DMS53 (cell line): Measurements from ENCODE around the gene ARID4B.
"Not testable (repeated sequence)": the region's sequence is repeated elsewhere in the genome, so short reads cannot be mapped to it uniquely, and the experiment has no call there.

Experiments
- DNase-seq: peaks from one replicate; lab custom pipeline; 2025; lab: John Stamatoyannopoulos, UW

The ARID4B gene

GRCh38 chr1:235160383-235160956, 167.5 kb downstream of the ARID4B start:
- DNase-seq, result no peak

DNA sequence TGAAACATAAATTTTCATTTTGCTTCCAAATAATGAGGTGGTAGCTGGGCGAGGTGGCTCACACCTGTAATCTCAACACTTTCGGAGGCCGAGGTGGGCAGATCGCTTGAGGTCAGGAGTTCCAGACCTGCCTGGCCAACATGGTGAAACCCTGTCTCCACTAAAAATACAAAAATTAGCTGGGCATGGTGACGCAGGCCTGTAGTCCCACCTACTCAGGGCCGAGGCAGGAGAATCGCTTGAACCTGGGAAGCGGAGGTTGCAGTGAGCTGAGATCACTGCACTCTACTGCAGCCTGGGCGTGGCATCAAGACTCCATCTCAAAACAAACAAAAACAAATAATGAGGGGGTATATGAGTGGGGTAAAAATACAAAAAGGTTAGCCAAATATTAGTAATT, 168.0 kb downstream of the ARID4B start:
- not testable (repeated sequence) for DNase-seq

DNA sequence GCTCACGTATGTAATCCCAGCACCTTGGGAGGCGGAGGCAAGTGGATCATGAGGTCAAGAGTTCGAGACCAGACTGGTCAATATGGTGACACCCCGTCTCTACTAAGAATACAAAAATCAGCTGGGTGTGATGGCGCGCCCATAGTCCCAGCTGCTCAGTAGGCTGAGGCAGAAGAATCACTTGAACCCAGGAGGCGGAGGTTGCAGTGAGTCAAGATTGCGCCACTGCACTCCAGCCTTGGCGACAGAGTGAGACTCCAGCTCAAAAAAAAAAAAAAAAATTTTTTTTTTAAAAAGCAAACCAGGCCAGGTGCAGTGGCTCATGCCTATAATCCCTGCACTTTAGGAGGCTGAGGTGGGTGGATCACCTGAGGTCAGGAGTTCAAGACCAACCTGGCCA, 168.7 kb downstream of the ARID4B start:
- DNase-seq, result not testable (repeated sequence)

- DNase-seq, result no peak
Observed at GRCh38 chr1:235158680-235159079, 169.3 kb downstream of the ARID4B start.

GRCh38 chr1:235157150-235157549, 170.8 kb downstream of the ARID4B start:
- no peak for DNase-seq

DNA sequence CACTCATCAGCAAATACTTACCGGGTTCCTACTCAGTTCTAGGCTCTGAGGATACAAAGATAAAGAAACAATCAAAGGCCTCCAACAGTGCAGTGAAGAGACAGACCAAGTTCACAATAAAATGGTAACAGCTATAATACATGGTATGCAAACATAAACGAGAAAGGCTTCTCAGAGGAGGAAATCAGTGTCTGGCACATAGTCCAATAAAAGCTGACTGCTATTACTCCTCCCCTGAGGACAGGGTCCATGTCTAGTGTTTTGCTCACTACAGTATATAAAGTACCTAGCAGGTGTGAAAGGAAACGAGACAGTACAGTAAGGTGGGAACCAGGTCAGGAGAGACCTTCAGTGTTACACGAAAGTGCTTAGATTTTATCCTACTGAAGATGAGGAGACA, 171.2 kb downstream of the ARID4B start:
- DNase-seq, result no peak

DNA sequence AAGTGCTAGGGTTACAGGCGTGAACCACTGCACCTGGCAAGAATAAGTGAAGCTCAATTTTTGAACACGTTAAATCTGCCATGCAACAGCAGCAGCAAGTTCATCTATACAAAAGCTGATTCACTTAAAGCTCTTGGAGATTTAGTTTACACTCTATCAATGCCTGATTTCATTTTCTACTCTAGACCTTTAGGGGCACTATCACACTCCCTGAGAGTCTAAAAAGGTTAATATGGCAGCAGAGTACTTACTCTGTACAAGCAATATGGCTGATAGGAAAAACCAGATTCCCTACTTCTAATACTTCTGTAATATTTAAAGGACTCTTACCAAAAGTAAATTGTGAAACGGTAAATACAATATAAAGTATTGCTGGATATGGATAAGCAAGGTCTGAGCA, 171.7 kb downstream of the ARID4B start:
- no peak for DNase-seq

DNA sequence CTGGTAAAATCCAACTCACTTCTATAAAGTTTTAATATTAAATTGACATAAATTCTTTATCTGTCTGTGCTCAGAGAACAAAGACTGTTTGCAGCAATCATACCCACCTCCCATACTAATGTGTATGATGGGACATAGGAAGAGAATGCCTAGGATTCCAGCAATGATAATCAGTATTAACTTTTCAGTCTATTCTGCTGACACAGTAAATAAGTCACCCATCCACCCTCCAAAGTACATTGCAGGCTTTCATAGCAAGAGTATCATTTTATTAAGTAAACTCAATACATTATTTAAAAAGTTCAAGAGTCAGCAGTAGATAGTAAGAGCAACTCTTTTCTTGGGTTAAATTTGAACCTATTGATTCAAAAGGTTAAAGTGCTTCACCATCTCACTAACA, 175.7 kb downstream of the ARID4B start:
- DNase-seq, result no peak

DNA sequence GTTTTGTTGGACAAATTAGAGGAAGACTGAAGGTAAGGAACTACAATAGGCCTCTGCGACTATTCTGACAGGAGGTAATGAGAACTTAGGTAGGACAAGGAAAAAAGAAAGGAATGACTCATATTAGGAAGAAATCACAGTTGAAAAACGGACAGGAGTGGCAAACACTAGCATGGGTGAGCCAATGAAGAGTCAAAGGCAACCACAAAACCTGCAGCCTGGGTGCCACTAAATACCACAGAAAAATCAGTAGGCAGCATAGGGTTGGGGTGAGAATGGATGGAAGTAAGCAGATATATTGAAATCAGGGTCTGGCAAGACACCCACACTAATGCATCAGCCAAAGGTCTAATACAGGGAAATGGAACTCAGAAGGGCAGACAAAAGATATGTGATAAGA, 176.9 kb downstream of the ARID4B start:
- DNase-seq, result no peak

DNA sequence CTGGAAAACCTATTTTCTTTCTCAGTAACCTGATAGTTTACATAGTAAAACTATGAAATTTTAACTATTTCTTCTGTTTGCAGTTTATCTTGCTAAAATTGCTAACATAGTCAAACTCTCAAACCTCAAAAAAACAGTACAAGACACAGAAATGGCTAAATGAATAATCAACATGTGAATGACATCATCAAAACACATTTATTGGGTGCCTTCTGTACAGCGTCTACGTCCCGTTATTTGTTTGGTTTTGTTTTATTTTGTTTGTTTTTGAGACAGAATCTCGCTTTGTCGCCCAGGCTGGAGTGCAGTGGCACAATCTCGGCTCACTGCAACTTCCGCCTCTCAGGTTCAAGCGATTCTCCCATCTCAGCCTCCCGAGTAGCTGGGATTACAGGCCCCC, 178.2 kb downstream of the ARID4B start:
- no peak for DNase-seq

DNA sequence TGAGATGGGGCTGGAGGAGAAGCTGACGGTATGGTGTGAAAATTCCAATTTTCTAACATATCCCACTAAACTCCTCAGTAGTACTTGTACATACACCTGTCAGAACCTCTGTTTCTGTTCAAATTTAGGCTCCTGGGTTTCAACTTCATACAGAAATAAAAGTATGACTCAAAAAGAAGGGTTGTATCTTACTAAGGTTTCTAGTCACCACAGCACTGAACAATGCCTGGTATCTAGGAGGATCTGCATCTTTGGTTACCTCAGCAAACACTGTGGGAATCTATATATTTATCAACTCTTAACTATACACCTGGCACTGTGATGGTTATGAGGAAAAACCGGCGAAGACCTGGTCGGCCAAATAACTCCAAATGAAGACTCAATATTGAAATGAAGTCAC, 180.7 kb downstream of the ARID4B start:
- no peak for DNase-seq

GRCh38 chr1:235145639-235146038, 182.3 kb downstream of the ARID4B start:
- DNase-seq, result no peak

DNA sequence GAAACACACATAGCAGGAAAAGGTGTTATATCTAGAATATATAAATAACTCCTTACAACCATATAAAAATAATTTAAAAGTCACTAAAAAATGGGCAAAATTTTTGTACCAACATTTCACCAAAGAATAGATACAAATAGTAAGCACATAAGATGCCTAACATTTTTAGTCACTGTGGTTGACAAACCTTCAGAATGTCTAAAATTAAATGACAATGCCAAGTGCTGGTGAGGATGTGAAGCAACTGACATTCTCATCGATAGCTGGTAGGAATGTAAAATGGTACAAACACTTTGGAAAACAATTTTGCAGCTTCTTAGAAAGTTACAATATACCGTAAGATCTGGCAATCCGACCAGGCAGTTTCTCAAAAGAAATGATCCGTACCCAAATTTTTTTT, 185.0 kb downstream of the ARID4B start:
- no peak for DNase-seq

- no peak for DNase-seq
Observed at GRCh38 chr1:235139315-235139714, 188.7 kb downstream of the ARID4B start.

DNA sequence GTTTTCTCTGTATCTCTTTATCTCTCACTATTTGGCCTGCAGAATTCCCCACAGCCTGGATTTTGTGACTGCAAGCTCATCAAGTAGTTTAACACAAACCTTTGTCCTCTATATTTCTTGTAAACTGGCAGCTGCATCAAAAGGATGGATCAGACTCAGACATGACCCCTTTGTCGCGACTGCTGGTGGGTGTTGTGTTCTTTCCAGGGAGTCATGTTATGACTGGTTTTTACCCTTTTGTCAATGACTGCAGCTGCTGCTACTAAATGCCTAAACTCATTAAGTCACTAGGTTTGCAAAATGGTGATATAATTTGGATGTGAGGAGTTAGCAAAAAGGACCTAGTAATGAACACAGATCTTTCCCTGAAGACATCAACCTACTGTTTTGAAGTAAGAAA, 189.2 kb downstream of the ARID4B start:
- no peak for DNase-seq

GRCh38 chr1:235136111-235136510, 191.9 kb downstream of the ARID4B start:
- no peak for DNase-seq

- DNase-seq, result no peak
Observed at GRCh38 chr1:235134171-235134570, 193.8 kb downstream of the ARID4B start.

GRCh38 chr1:235133086-235133485, 194.9 kb downstream of the ARID4B start:
- no peak for DNase-seq

DNA sequence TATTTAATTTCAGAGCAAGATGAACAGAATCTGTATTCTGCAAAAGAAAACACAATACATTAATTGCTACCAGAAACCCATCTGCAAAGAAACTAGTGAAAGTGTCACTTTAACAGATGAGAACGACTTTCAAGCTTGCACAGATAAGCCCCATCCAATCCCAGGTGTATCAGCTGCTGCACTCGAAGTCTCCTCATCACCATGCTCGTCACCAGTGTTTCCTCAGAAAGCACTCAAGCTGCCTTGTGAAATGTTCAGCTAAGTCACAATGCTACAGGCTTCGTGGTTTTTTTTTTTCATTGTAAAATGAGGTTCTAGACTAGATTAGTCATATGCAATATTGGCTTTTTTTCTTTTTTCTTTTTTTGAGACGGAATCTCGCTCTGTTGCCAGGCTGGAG, 196.0 kb downstream of the ARID4B start:
- DNase-seq, result no peak

- no peak for DNase-seq
Observed at GRCh38 chr1:235130766-235131270, 197.2 kb downstream of the ARID4B start.

DNA sequence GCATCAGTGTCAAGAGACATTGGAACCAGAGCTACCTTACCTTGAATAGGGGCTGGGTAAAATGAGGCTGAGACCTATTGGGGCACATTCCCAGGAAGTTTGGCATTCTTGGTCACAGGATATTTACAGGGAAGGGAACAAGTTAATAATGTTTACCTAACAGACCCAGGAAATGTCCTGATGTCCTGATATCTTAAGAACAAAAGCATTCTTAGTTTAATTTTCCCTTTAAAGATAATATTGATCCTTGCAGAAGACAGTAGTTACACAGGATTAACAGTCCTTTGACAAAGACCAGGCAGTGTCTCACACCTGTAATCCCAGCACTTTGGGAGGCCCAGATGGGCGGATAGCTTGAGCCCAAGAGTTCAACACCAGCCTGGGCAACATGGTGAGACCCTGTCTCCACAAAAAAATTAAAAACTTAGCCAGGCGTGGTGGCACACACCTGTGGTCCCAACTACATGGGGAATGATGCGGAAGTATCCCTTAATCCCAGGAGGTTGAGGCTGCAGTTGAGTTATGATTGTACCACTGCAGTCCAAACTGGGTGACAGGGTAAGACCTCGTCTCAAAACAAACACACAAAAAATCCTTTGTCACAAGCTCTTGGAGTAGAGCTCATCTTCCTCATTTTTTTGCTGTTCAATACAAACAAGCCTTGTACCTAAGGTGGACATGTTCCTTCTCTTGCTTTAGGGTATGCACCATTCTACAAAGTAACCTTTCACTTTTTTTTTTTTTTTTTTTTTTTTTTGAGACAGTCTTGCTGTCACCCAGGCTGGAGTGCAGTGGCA, 198.0 kb downstream of the ARID4B start:
- DNase-seq, result no peak

DNA sequence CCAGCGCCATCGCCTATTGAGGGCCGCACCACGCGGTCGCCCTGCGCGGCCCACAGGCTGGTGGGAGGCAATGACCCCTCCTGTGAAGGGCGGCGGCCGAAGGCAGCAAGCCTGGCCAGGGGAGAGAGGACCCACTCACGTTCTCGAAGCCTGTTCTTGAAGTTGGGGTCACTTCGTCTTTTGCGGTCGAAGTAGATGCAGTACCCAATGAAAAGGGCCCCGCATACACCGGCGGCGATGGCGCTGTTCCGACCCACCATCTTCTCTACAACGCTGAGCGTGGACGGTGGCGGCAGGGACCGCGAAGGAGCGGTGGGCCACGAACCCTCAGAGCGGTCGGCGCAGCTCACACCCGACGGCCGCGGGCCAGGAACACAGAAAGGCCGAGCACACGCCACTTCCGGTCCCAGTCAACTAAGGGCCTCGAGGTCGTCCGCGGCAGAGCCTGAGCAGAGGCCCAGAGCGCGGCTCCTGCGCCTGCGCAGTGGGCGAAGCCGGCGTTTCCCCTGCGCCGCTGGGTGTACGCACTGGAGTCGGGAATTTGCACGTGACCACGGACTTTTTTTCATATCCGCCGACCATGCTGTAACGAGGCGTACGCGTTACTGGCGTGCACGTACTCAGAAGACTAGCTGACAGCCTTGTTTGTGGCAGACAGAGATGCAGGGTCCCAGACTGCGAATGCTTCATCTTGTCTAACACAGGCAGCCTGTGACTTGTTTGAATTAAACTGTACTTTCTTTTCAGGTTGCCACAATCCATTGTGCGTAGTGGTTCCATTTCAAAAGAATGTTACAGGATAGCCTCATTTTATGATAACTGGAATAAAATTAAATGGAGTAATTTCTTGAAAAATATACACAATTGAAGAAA, 199.3 kb downstream of the ARID4B start, which contains the start of gene TOMM20:
Gene TOMM20 (minus strand): TSS at position 382 of the 873 bp plus-strand sequence. CDS start 122 bp downstream, at position 260.
- peak; percentile 99 for DNase-seq
